ENCODE data around the gene TGM5.

DNA sequence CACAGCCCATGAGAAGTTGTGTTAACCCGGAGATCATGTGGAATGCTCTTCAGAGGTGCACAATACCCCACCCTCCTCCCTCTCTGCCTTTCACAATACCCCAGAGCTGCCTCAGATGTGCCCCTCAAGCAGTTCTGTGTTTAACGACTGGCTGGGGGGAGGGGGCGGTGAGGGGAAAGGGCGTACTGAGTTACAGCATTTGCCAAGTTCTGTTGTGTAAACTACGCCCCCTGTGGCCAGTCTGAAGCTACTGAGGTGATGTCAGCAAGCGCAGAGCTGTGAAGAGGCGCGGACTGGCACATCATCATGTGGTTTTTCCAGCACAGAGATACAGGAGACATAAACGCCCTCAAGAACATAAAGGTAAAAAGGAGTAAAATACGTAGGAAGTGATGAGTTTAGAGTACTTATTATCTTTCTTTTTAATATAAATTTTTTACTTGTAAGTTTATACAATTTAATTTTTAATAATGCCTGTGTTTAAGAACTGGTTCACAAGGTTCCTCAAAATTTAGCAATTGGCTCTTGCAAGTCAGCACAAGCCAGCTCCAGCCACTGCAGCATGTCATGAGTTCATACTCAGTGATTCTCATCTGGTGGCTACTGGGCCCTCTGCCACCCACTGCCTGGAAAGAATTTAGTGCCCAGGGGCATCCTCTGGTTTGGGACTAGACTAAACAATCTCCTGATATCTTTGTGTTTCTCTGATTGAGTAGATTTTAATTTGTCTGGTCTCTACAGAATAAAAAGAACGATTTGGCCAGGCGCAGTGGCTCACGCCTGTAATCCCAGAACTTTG lies 47.6 kb downstream of the TGM5 start:
- no peak for TF ChIP-seq POLR2A (IDR thresholded peaks at IDR 0.05)
- TF ChIP-seq POLR2AphosphoS5 (IDR thresholded peaks at IDR 0.05): no peak
- no peak for TF ChIP-seq CTCF (IDR thresholded peaks at IDR 0.05)
- no peak for TF ChIP-seq EP300 (IDR thresholded peaks at IDR 0.05)

Data from gastroesophageal sphincter (tissue), 3 donors.